Occipital lobe (tissue), 2 donors: ENCODE results near the gene NLRP1. TPM values are rescaled to one million over a fixed set of nuclear protein-coding genes. Genes with fewer than 3 reads are reported as not detected.

ENCODE experiments used
- DNase-seq: peaks from one replicate; lab custom pipeline; 2025; lab: John Stamatoyannopoulos, UW
- total RNA-seq: library from RNA; depleted of rRNA; stranded (reverse); fragments of >200 nt; gene quantifications from one replicate; pipeline ENCODE4 v1.2.3, GENCODE V29; 2014

Gene NLRP1
- 84.5 TPM for total RNA-seq

GRCh38 chr17:5584383-5585286 is at the start of gene NLRP1:
TSS of gene NLRP1 (minus strand) at chr17:5584509. CDS start at chr17:5583957, 552 bp downstream.
- DNase-seq, result no peak

GRCh38 chr17:5631958-5632590 is 47.8 kb upstream of the NLRP1 start:
- DNase-seq, result no peak

- DNase-seq, result no peak
Measured at GRCh38 chr17:5630434-5630833, 46.1 kb upstream of the NLRP1 start.

- no peak for DNase-seq
Measured at GRCh38 chr17:5629128-5629527, 44.8 kb upstream of the NLRP1 start.

- no peak for DNase-seq
Measured at GRCh38 chr17:5628262-5628661, 44.0 kb upstream of the NLRP1 start.

GRCh38 chr17:5624211-5624610 is 39.9 kb upstream of the NLRP1 start:
- no peak for DNase-seq

- DNase-seq, result no peak
Measured at GRCh38 chr17:5621729-5622128, 37.4 kb upstream of the NLRP1 start.

GRCh38 chr17:5621026-5621425 is 36.7 kb upstream of the NLRP1 start:
- no peak for DNase-seq

- no peak for DNase-seq
Measured at GRCh38 chr17:5619088-5619740, 34.9 kb upstream of the NLRP1 start.

GRCh38 chr17:5618476-5618875 is 34.2 kb upstream of the NLRP1 start:
- no peak for DNase-seq

- DNase-seq, result no peak
Measured at GRCh38 chr17:5615476-5615875, 31.2 kb upstream of the NLRP1 start.

- no peak for DNase-seq
Measured at GRCh38 chr17:5610956-5611355, 26.6 kb upstream of the NLRP1 start.

GRCh38 chr17:5608399-5609112 is 24.2 kb upstream of the NLRP1 start:
- DNase-seq, result no peak

GRCh38 chr17:5607946-5608345 is 23.6 kb upstream of the NLRP1 start:
- DNase-seq, result no peak

GRCh38 chr17:5605452-5605851 is 21.1 kb upstream of the NLRP1 start:
- no peak for DNase-seq

- DNase-seq, result no peak
Measured at GRCh38 chr17:5600041-5600440, 15.7 kb upstream of the NLRP1 start.

- no peak for DNase-seq
Measured at GRCh38 chr17:5598457-5598856, 14.1 kb upstream of the NLRP1 start.

- DNase-seq, result no peak
Measured at GRCh38 chr17:5596421-5596820, 12.1 kb upstream of the NLRP1 start.

GRCh38 chr17:5595831-5596230 is 11.5 kb upstream of the NLRP1 start:
- no peak for DNase-seq

- no peak for DNase-seq
Measured at GRCh38 chr17:5592382-5592781, 8.1 kb upstream of the NLRP1 start.

- no peak for DNase-seq
Measured at GRCh38 chr17:5591966-5592365, 7.7 kb upstream of the NLRP1 start.

GRCh38 chr17:5588584-5588983 is 4.3 kb upstream of the NLRP1 start:
- no peak for DNase-seq
